MG63 (cell line): ENCODE measurements around the gene KRT31. TPM values are rescaled to one million over a fixed set of nuclear protein-coding genes. Genes with fewer than 3 reads are reported as not detected.
A peak's percentile ranks its signal among the peaks of the same experiment; 100 is the strongest.

Source experiments
- DNase-seq: peaks from one replicate; pipeline ENCODE4 v3.0.0-alpha.2; 2020
- H3K27me3 ChIP-seq: fragments of 250-450 bp; sonication (Bioruptor Pico); 2 replicates; pipeline ENCODE4 v1.5.1; 2020; ENCODE audit warnings: mild to moderate bottlenecking, moderate library complexity
- H3K36me3 ChIP-seq: fragments of 250-450 bp; sonication (Bioruptor Pico); 2 replicates; pipeline ENCODE4 v1.5.1; 2020; ENCODE audit warnings: mild to moderate bottlenecking, moderate library complexity
- H3K4me3 ChIP-seq: fragments of 250-450 bp; sonication (Bioruptor Pico); 2 replicates; pipeline ENCODE4 v1.5.1; 2020; ENCODE audit warnings: mild to moderate bottlenecking, moderate library complexity
- H3K9me3 ChIP-seq: fragments of 250-450 bp; sonication (Bioruptor Pico); 2 replicates; pipeline ENCODE4 v1.5.1; 2020; ENCODE audit warnings: mild to moderate bottlenecking, moderate library complexity
- total RNA-seq: library from RNA; depleted of rRNA; stranded (reverse); fragments of >200 nt; shearing (Covaris generic); gene quantifications from 2 replicates; pipeline ENCODE4 v1.2.3, GENCODE V29; 2014; ENCODE audit warnings: low replicate concordance

The KRT31 gene
- total RNA-seq, 1 experiment from 2014 or later = not detected

DNA sequence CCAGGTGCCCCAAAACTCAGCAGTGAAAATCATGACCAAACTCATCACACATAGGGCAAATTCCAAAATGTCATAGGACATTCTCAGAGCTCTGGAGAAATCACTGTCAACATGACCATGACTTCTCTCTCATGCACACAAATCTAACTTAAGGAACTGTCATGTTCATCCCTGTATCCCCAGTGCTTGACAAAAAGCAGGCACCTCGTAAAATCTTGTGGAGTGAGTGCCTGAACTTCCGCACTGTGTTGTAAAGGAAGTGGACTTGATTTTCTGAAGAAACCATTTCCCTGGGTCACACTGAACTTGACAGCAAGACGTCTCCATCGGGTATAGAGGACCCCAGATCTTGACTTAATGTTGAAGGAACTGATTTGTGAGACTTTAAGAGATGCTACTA is 24.2 kb upstream of the KRT31 start:
- H3K27me3 ChIP-seq = no peaks in the 10 kb centered on the region
- H3K4me3 ChIP-seq = no peak overlapping the region
- no peak for DNase-seq
- H3K9me3 ChIP-seq = no peaks in the 10 kb centered on the region; the same call in 1 of the 2 replicates
- H3K36me3 ChIP-seq = no peaks in the 10 kb centered on the region

DNA sequence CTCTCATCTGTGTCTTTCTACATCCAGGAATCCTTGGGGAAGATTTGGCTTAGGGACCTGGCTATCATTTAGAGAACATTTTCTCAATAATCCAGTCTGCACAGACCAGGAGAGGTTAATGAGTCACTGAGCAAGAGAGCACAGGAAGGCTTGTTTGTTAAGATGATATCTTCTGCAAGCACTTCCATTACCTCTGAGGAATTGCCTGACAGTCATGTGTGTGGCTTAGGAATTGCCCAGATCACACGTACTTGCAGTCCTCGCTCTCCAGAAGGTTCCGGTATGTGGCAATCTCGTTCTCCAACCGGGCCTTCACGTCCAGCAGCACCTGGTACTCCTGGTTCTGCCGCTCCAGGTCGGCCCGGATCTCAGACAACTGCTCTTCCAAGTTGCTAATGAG is 23.7 kb upstream of the KRT31 start:
- Histone ChIP-seq H3K4me3 (no peak overlapping the region), H3K36me3 (no peaks in the 10 kb centered on the region), H3K9me3 (no peaks in the 10 kb centered on the region; the same call in 1 of the 2 replicates), H3K27me3 (no peaks in the 10 kb centered on the region)
- no peak for DNase-seq

GRCh38 chr17:41420134-41420533 is 22.7 kb upstream of the KRT31 start:
- H3K4me3 ChIP-seq = no peak overlapping the region
- peak; percentile 56 for DNase-seq
- no peaks in the 10 kb centered on the region; the same call in 1 of the 2 replicates for H3K9me3 ChIP-seq
- no peaks in the 10 kb centered on the region for H3K36me3 ChIP-seq
- no peaks in the 10 kb centered on the region for H3K27me3 ChIP-seq

- no peaks in the 10 kb centered on the region for H3K36me3 ChIP-seq
- H3K4me3 ChIP-seq = no peak overlapping the region
- no peak for DNase-seq
- no peaks in the 10 kb centered on the region for H3K27me3 ChIP-seq
- H3K9me3 ChIP-seq = no peaks in the 10 kb centered on the region; the same call in 1 of the 2 replicates
These were observed 22.3 kb upstream of the KRT31 start for GRCh38 chr17:41419716-41420115.

GRCh38 chr17:41418116-41418860 is 20.9 kb upstream of the KRT31 start:
- no peak for DNase-seq
- Histone ChIP-seq H3K9me3 (no peaks in the 10 kb centered on the region), H3K27me3 (no peaks in the 10 kb centered on the region), H3K4me3 (no peak overlapping the region), H3K36me3 (no peaks in the 10 kb centered on the region)

- Histone ChIP-seq H3K36me3 (no peaks in the 10 kb centered on the region), H3K27me3 (no peaks in the 10 kb centered on the region), H3K9me3 (no peaks in the 10 kb centered on the region), H3K4me3 (no peak overlapping the region)
- DNase-seq = no peak
These were observed 20.2 kb upstream of the KRT31 start for GRCh38 chr17:41417576-41418015.

GRCh38 chr17:41417127-41417526 is 19.7 kb upstream of the KRT31 start:
- no peak for DNase-seq
- no peaks in the 10 kb centered on the region for H3K27me3 ChIP-seq

GRCh38 chr17:41416479-41416878 is 19.1 kb upstream of the KRT31 start:
- Histone ChIP-seq H3K4me3 (no peak overlapping the region), H3K36me3 (no peaks in the 10 kb centered on the region), H3K27me3 (no peaks in the 10 kb centered on the region), H3K9me3 (no peaks in the 10 kb centered on the region)
- no peak for DNase-seq

More at GRCh38 chr17:41417127-41417526, 19.7 kb upstream of the KRT31 start:
- Histone ChIP-seq H3K9me3 (no peaks in the 10 kb centered on the region), H3K4me3 (no peak overlapping the region), H3K36me3 (no peaks in the 10 kb centered on the region)

- Histone ChIP-seq H3K4me3 (no peak overlapping the region), H3K27me3 (no peaks in the 10 kb centered on the region), H3K9me3 (no peaks in the 10 kb centered on the region), H3K36me3 (no peaks in the 10 kb centered on the region)
- DNase-seq = peak; percentile 91
These were observed 18.5 kb upstream of the KRT31 start for GRCh38 chr17:41415833-41416335.

DNA sequence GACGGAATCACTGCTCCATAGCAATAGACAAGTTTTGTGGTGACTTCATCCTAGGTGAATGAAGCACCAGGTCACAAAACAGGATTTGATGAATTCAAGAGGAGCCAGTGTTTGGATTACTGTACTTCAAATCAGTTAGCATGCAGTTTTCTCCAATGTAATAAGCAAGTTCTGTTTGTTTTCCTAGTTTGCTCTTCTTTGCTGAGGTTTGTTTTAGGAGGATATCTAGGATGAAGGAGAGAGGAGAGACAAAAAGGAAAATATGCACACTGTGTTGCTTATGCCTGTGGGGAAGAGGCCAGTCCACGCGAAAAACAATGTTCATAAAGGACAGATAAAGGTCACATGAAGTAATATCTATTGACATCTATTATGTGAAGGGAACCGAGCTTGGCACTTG is 18.0 kb upstream of the KRT31 start:
- no peaks in the 10 kb centered on the region for H3K27me3 ChIP-seq
- DNase-seq = no peak

GRCh38 chr17:41413982-41414381 is 16.6 kb upstream of the KRT31 start:
- no peak for DNase-seq
- Histone ChIP-seq H3K27me3 (no peaks in the 10 kb centered on the region), H3K36me3 (no peaks in the 10 kb centered on the region), H3K9me3 (no peaks in the 10 kb centered on the region), H3K4me3 (no peak overlapping the region)

More for the DNA sequence above, 18.0 kb upstream of the KRT31 start:
- Histone ChIP-seq H3K36me3 (no peaks in the 10 kb centered on the region), H3K4me3 (no peak overlapping the region), H3K9me3 (no peaks in the 10 kb centered on the region)

DNA sequence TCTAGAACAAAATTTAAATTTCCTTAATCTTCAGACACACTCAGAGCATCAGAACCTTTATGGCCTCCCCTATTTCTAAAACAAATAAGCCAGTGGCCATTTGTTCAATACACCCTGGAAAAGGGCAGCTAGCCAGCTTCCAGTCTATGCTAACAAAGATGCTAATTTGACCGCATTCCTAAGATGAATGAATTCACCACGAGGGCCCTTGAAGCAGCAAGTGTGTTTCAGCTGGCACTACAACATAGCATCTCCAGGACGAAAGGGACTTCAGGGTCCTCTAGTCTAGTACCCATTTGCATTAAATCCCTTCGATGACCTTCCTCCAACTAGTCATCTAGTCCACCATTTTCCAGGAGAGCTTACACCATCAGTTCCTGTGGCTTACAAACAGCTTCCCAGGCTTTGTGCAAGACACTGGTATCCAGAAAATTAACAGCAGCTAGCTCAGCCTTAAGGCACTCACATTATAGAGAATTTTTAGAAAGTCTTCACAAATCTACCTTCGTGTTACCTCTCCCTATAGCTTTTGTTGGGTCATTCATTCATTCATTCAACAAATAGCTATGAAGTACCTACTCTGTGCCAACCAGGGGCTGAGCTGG is 16.0 kb upstream of the KRT31 start:
- H3K36me3 ChIP-seq = no peaks in the 10 kb centered on the region
- H3K27me3 ChIP-seq = no peaks in the 10 kb centered on the region
- DNase-seq = no peak
- no peak overlapping the region for H3K4me3 ChIP-seq
- H3K9me3 ChIP-seq = no peaks in the 10 kb centered on the region

DNA sequence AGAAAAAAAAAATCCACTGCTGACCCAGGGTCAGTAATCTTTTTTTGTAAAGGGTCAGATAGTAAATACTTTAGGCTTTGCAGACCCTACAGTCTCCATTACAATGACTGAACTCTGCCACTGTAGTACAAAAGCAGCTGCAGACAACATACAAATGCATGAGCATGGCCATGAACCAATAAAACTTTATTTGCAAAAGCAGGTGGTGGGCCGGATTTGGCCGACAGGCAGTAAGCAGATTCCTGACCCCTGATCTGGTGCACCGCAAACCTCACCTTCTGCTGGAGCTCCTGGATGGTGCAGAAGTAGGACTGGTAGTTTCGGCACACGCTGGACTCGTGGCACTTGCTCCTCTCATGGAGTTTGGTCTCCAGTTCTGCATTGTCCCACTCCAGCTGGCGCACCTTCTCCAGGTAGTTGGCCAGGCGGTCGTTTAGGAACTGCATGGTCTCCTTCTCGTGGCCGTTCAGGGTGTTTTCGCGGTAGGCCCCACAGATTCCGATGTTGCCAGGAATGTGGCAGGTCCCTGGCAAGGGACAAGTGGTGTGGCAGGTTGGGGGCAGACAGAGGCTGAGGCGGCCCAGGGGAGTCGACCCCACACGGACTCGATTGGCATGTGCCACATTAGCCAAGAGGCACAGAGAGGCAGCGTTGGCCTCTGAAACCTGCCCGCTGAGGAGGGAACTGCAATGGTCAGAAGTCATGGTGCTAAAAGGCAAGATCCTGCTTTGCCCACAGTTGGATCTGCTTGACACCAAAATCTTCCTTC is 13.8 kb upstream of the KRT31 start:
- no peak for DNase-seq
- Histone ChIP-seq H3K4me3 (no peak overlapping the region), H3K9me3 (no peaks in the 10 kb centered on the region), H3K27me3 (no peaks in the 10 kb centered on the region), H3K36me3 (no peaks in the 10 kb centered on the region)

GRCh38 chr17:41407226-41407625 is 9.8 kb upstream of the KRT31 start:
- Histone ChIP-seq H3K27me3 (no peaks in the 10 kb centered on the region), H3K36me3 (no peaks in the 10 kb centered on the region), H3K4me3 (no peak overlapping the region), H3K9me3 (no peaks in the 10 kb centered on the region)
- no peak for DNase-seq

- no peaks in the 10 kb centered on the region for H3K27me3 ChIP-seq
- DNase-seq = no peak
- H3K4me3 ChIP-seq = no peak overlapping the region
- H3K36me3 ChIP-seq = no peaks in the 10 kb centered on the region
- no peaks in the 10 kb centered on the region for H3K9me3 ChIP-seq
These were observed 8.8 kb upstream of the KRT31 start for GRCh38 chr17:41406205-41406604.

DNA sequence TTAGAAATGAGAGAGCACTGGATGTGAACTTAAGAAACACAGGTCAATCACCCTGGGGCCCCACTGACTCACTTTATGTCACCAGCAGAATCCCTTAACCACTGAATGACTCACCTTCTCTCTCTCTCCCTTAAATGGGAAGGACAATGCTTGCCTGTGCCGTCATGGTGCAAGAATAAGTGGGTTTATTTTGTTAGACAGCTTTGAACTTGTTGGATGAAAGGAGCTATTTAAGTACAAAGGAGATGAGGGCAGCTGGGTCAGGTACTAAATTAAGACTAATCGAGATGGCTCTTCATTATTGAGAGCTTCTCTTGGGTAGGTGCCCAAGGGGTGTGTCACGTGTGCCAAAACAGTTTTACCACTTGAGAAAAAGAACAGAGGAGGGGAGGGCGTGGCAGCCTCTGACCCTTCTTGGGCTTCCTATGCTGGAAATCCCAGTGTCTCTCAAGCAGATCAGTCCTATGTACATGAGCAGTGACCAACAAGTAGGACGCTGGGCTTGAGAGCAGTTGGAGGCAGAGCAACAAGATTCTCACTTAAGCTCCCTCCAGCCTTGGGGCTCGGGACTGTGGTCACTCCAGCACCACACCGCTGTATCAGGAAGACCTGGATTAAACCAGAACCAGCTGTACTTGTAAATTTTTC is 6.7 kb upstream of the KRT31 start:
- DNase-seq = peak; percentile 90
- H3K4me3 ChIP-seq = no peak overlapping the region
- H3K9me3 ChIP-seq = no peaks in the 10 kb centered on the region
- no peaks in the 10 kb centered on the region for H3K36me3 ChIP-seq
- no peaks in the 10 kb centered on the region for H3K27me3 ChIP-seq
